ENCODE measurements around the gene BCL2L1.
"Not testable (repeated sequence)": the region's sequence is repeated elsewhere in the genome, so short reads cannot be mapped to it uniquely, and the experiment has no call there.

The BCL2L1 gene

GRCh38 chr20:31648104-31648503, 74.6 kb downstream of the BCL2L1 start:
- not testable (repeated sequence) for DNase-seq (ENCODE audit: low read depth)

DNA sequence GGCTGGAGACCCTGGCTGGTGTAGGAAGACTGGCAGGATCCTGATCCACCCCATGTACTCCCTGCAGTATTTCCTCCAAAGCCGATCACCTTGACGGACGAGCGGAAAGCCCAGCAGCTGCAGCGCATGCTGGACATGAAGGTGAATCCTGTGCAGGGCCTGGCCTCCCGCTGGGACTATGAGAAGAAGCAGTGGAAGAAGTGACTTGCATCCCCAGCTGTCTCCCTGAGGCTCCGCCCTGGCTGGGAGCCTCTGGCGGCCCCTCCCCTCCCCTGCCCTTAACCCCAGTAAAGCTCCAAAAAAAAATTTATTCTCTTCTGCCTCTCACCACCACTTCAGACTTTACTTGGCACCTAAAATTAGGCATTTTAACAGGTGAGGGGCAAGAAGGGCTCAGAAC, 78.0 kb downstream of the BCL2L1 start:
- DNase-seq (ENCODE audit: low read depth): no peak

GRCh38 chr20:31643522-31643921, 79.1 kb downstream of the BCL2L1 start:
- no peak for DNase-seq (ENCODE audit: low read depth)

GRCh38 chr20:31642837-31643236, 79.8 kb downstream of the BCL2L1 start:
- DNase-seq (ENCODE audit: low read depth): no peak

GRCh38 chr20:31641391-31641790, 81.3 kb downstream of the BCL2L1 start:
- DNase-seq (ENCODE audit: low read depth): no peak

DNA sequence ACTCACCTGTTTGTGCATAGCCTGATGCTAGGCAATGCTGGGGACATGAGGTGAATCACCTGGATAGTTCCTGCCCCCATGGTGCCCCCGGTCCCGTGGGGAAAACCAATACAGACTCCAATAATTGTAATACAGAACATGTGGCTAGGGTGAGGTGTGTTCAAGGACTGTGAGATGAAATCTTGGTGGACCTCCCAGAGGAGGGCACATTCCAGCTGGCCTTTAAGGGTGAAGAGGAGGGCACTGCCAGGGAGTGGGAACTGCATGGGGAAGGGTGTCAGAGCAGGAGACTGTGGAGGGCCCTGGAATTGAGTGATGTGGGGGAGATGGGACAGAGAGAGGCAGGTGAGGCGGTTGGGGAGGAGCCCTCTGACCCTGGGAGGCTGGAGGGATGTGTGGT, 82.4 kb downstream of the BCL2L1 start:
- DNase-seq (ENCODE audit: low read depth): no peak

- DNase-seq (ENCODE audit: low read depth): no peak
Observed at GRCh38 chr20:31638816-31639215, 83.9 kb downstream of the BCL2L1 start.

DNA sequence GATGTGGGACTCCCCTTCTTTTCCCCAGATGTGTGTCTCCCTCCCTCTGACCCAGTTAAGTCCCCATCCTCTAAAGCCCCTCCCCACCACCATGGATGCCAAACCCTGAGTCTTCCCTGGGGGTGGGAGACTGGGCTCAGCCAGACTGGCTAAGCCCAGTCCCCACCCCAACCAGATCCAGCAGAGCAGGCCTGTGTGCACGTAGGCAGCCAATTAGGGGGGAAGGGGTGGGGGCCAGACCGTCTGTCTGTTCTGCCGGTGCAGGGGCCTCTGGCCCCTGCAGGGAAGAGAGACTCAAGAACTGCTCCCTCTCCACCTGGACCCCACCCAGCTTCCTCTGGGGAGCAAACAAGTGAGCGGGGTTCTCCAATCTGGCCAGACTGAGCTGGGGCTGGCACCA, 84.4 kb downstream of the BCL2L1 start:
- DNase-seq (ENCODE audit: low read depth): no peak

GRCh38 chr20:31637660-31638059, 85.0 kb downstream of the BCL2L1 start, which contains the start of gene COX4I2:
Gene COX4I2 (plus strand): TSS chr20:31637912. CDS start chr20:31639018, 1,106 bp downstream.
- DNase-seq (ENCODE audit: low read depth): no peak

- DNase-seq (ENCODE audit: low read depth): no peak
Observed at GRCh38 chr20:31633339-31633914, 89.2 kb downstream of the BCL2L1 start.

GRCh38 chr20:31632548-31633338, 89.9 kb downstream of the BCL2L1 start:
- DNase-seq (ENCODE audit: low read depth): no peak

- DNase-seq (ENCODE audit: low read depth): no peak
Observed at GRCh38 chr20:31630187-31630790, 92.4 kb downstream of the BCL2L1 start.

DNA sequence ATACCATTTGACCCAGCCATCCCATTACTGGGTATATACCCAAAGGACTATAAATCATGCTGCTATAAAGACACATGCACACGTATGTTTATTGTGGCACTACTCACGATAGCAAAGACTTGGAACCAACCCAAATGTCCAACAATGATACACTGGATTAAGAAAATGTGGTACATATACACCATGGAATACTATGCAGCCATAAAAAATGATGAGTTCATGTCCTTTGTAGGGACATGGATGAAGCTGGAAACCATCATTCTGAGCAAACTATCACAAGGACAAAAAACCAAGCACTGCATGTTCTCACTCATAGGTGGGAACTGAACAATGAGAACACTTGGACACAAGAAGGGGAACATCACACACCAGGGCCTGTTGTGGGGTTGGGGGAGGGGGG, 94.6 kb downstream of the BCL2L1 start:
- not testable (repeated sequence) for DNase-seq (ENCODE audit: low read depth)

DNA sequence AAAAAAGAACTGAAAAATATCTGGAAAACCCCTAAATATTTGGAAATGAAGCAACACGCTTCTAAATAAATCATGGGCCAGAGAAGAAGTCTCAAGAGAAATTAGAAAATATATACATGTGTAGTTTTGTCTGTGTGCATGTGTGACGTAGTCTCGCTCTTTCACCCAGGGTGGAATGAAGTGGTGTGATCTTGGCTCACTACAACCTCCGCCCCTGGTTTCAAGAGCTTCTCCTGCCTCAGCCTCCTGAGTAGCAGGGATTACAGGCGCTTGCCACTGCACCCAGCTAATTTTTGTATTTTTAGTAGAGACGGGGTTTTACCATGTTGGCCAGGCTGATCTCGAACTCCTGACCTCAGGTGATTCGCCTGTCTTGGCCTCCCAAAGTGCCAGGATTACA, 96.1 kb downstream of the BCL2L1 start:
- not testable (repeated sequence) for DNase-seq (ENCODE audit: low read depth)

GRCh38 chr20:31623123-31623505, 99.6 kb downstream of the BCL2L1 start:
- DNase-seq (ENCODE audit: low read depth): not testable (repeated sequence)

- DNase-seq (ENCODE audit: low read depth): no peak
Observed at GRCh38 chr20:31620246-31620645, 102.4 kb downstream of the BCL2L1 start.

GRCh38 chr20:31617432-31618104, 105.1 kb downstream of the BCL2L1 start:
- no peak for DNase-seq (ENCODE audit: low read depth)

DNA sequence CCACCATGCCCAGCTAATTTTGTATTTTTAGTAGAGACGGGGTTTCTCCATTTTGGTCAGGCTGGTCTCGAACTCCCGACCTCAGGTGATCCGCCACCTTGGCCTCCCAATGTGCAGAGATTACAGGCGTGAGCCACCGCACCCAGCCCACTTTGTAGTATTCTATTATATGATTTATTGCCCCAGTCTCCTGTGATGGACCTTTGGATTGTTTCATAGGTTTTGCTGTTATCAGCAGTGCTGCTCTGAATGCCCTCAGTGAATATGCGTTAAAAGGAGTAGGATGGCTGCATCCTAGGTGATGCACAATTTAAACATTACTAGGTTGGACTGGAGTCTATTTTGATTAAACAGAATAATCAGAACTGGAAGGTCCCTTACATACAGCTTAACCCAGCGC, 107.3 kb downstream of the BCL2L1 start:
- DNase-seq (ENCODE audit: low read depth): no peak

All from activated T-cell treated with anti-CD3 and anti-CD28 coated beads for 48 hours (primary cell).